GM23248 (cell line): ENCODE results near the gene SSU72.
"Not testable (repeated sequence)": the region's sequence is repeated elsewhere in the genome, so short reads cannot be mapped to it uniquely, and the experiment has no call there.

Experiments
- EZH2 ChIP-seq: fragments of 200-600 bp; sonication (generic); IDR thresholded peaks from 2 replicates; pipeline ENCODE4 v1.6.1; 2018; ENCODE audit warnings: antibody characterized with exemption, mild to moderate bottlenecking; ENCODE audit not compliant: insufficient read depth, poor library complexity, severe bottlenecking
- EZH2phosphoT487 ChIP-seq: fragments of 200-600 bp; sonication (generic); IDR thresholded peaks from 2 replicates; pipeline ENCODE4 v1.6.1; 2018; ENCODE audit warnings: antibody characterized with exemption, moderate library complexity, mild to moderate bottlenecking, low read depth; ENCODE audit not compliant: insufficient read depth

GRCh38 chr1:1557688-1558087 lies 17.0 kb downstream of the SSU72 start:
- not testable (repeated sequence) for TF ChIP-seq EZH2, EZH2phosphoT487
